ENCODE results near the gene SLCO2A1. TPM values are rescaled to one million over a fixed set of nuclear protein-coding genes. Genes with fewer than 3 reads are reported as not detected.
A peak's percentile ranks its signal among the peaks of the same experiment; 100 is the strongest.

The SLCO2A1 gene
- total RNA-seq, 1 donor: 0.36 TPM

DNA sequence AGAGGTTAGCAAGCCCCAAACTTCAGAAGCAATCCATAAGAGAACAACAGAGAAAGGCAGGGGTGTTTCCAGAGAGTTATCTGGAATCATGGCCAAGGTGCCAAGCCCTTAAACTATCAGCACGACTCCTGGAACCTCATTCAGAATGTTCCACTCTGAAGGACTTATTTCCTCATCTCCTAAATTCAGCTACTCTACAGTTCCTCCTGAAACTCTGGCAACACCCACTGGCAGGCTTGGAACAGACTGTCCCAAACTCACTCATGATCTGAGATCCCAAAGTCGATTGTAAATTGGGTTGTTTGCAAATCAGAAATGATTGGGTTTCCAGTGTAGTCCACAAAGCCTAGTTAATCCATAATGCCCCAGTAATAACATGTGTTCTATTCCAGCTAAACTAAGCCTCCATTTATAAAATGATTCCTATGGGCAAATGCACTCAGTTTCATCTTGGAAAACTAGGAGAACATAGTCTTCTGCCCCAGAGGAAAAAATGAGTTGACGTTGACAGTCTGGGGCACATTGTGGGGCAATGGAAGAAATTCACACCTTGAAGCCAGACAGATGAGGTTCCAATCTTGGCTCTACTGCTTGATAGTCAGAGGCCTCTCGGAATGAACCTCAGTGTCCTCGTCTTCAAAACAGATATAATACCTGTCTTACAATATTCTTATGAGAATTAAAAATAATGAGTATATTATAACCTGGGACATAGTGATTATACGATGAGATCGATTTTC is 65.9 kb downstream of the SLCO2A1 start:
- H3K79me2 ChIP-seq (ENCODE audit: insufficient read depth, low read length): no peaks in the 10 kb centered on the region
- H3K36me3 ChIP-seq (ENCODE audit: insufficient read depth, low read length): no peaks in the 10 kb centered on the region
- no peak for DNase-seq (ENCODE audit: insufficient read length, low spot score, missing footprints)
- no peaks in the 10 kb centered on the region for H4K20me1 ChIP-seq (ENCODE audit: insufficient read depth, low read length)
- no peaks in the 10 kb centered on the region for H3K9me3 ChIP-seq (ENCODE audit: low read depth, low read length)
- no peak overlapping the region for H3K4me2 ChIP-seq (ENCODE audit: insufficient read depth, low read length)
- no peak overlapping the region for H3K27ac ChIP-seq (ENCODE audit: low read depth, low read length)
- no peak for TF ChIP-seq CTCF (IDR thresholded peaks at IDR 0.05; ENCODE audit: extremely low read depth, low read depth, low read length)
- H3K27me3 ChIP-seq (ENCODE audit: insufficient read depth, low read length): peaks cover 12% of the 10 kb centered on the region
- no peak overlapping the region for H3K4me3 ChIP-seq (ENCODE audit: insufficient read depth, low read length)
- no peaks in the 10 kb centered on the region for H3K4me1 ChIP-seq (ENCODE audit: insufficient read depth, low read length)
- no peak overlapping the region for H2AFZ ChIP-seq (ENCODE audit: low read length)

GRCh38 chr3:133962849-133963248 is 66.9 kb downstream of the SLCO2A1 start:
- Histone ChIP-seq H3K27me3 (ENCODE audit: insufficient read depth, low read length) (peaks cover 13% of the 10 kb centered on the region), H3K27ac (ENCODE audit: low read depth, low read length) (no peak overlapping the region), H3K4me3 (ENCODE audit: insufficient read depth, low read length) (no peak overlapping the region), H3K4me2 (ENCODE audit: insufficient read depth, low read length) (no peak overlapping the region), H4K20me1 (ENCODE audit: insufficient read depth, low read length) (no peaks in the 10 kb centered on the region), H3K79me2 (ENCODE audit: insufficient read depth, low read length) (no peaks in the 10 kb centered on the region), H2AFZ (ENCODE audit: low read length) (no peak overlapping the region), H3K9me3 (ENCODE audit: low read depth, low read length) (no peaks in the 10 kb centered on the region), H3K36me3 (ENCODE audit: insufficient read depth, low read length) (no peaks in the 10 kb centered on the region), H3K4me1 (ENCODE audit: insufficient read depth, low read length) (no peaks in the 10 kb centered on the region)
- TF ChIP-seq CTCF (IDR thresholded peaks at IDR 0.05; ENCODE audit: extremely low read depth, low read depth, low read length): no peak
- peak; percentile 96 for DNase-seq (ENCODE audit: insufficient read length, low spot score, missing footprints)

DNA sequence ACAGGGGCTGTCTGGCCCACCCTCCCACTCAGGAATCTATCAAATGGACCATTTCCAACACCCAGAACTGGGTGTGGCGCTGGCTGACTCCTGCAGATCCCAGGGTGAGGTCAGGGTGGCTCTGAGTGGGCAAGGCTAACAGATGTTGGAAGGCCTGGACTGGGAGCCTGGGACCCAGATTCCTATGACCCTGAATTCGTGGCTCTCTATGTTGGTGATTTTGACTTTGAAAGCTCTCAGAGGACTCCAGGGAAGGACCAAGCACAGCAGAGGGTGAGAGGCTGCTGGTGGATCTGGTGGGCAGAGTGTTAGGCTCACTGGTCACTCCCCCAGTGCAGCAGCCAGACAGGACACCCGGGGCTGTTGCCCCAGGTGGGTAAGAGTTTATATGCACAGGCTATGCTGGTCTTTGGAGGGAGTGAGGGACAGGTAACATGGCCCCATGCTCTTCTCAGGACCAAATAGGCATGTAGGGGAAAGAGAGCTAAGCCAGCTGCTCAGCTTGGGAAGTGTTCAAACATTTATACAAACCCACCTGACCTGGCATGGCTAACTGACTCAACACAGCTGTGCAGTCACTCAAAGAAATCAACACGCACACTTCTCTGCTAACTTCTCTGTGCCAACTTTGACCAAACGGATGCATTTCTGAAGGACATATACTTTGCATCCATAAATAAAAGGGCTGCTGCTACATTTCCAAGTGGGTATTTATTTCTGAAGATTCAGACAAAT is 71.5 kb downstream of the SLCO2A1 start:
- no peak for TF ChIP-seq CTCF (IDR thresholded peaks at IDR 0.05; ENCODE audit: extremely low read depth, low read depth, low read length)
- no peak overlapping the region for H2AFZ ChIP-seq (ENCODE audit: low read length)
- no peak overlapping the region for H3K27ac ChIP-seq (ENCODE audit: low read depth, low read length)
- H4K20me1 ChIP-seq (ENCODE audit: insufficient read depth, low read length): no peaks in the 10 kb centered on the region
- H3K9me3 ChIP-seq (ENCODE audit: low read depth, low read length): no peaks in the 10 kb centered on the region
- H3K36me3 ChIP-seq (ENCODE audit: insufficient read depth, low read length): no peaks in the 10 kb centered on the region
- H3K4me3 ChIP-seq (ENCODE audit: insufficient read depth, low read length): no peak overlapping the region
- H3K4me1 ChIP-seq (ENCODE audit: insufficient read depth, low read length): no peaks in the 10 kb centered on the region
- no peak for DNase-seq (ENCODE audit: insufficient read length, low spot score, missing footprints)
- H3K4me2 ChIP-seq (ENCODE audit: insufficient read depth, low read length): no peak overlapping the region
- H3K27me3 ChIP-seq (ENCODE audit: insufficient read depth, low read length): peaks cover 5% of the 10 kb centered on the region
- no peaks in the 10 kb centered on the region for H3K79me2 ChIP-seq (ENCODE audit: insufficient read depth, low read length)

GRCh38 chr3:133956982-133957381 is 72.7 kb downstream of the SLCO2A1 start:
- H3K4me1 ChIP-seq (ENCODE audit: insufficient read depth, low read length): no peaks in the 10 kb centered on the region
- H4K20me1 ChIP-seq (ENCODE audit: insufficient read depth, low read length): no peaks in the 10 kb centered on the region
- no peak for DNase-seq (ENCODE audit: insufficient read length, low spot score, missing footprints)
- no peaks in the 10 kb centered on the region for H3K36me3 ChIP-seq (ENCODE audit: insufficient read depth, low read length)
- no peak overlapping the region for H3K27ac ChIP-seq (ENCODE audit: low read depth, low read length)
- H3K79me2 ChIP-seq (ENCODE audit: insufficient read depth, low read length): no peaks in the 10 kb centered on the region
- no peak overlapping the region for H2AFZ ChIP-seq (ENCODE audit: low read length)
- no peak overlapping the region for H3K4me2 ChIP-seq (ENCODE audit: insufficient read depth, low read length)
- peaks cover 11% of the 10 kb centered on the region for H3K27me3 ChIP-seq (ENCODE audit: insufficient read depth, low read length)
- no peak overlapping the region for H3K4me3 ChIP-seq (ENCODE audit: insufficient read depth, low read length)
- H3K9me3 ChIP-seq (ENCODE audit: low read depth, low read length): peaks cover 3% of the 10 kb centered on the region
- TF ChIP-seq CTCF (IDR thresholded peaks at IDR 0.05; ENCODE audit: extremely low read depth, low read depth, low read length): no peak

Measured in osteoblast (primary cell).